Calu3 (cell line): ENCODE measurements around the gene GIGYF2. TPM values are rescaled to one million over a fixed set of nuclear protein-coding genes. Genes with fewer than 3 reads are reported as not detected.
"Not testable (repeated sequence)": the region's sequence is repeated elsewhere in the genome, so short reads cannot be mapped to it uniquely, and the experiment has no call there.

ENCODE experiments used
- BruUV-seq: library from RNA; stranded (reverse); fragments of 400-500 nt; replicated peaks from 2 replicates; lab custom pipeline; 2021; lab: Mats Ljungman, UMichigan
- CTCF ChIA-PET: fragments of 300-600 bp; sonication (Branson Sonifier 250); formaldehyde crosslinking; loops from one replicate; lab custom pipeline; 2022; ENCODE audit warnings: antibody characterized with exemption; lab: Charles Lee
- DNase-seq: peaks from one replicate; pipeline ENCODE4 v3.0.0; 2022
- H3K27ac Mint-ChIP-seq: one replicate; pipeline ENCODE4 v1.8.0; 2022; ENCODE audit warnings: mixed read lengths; ENCODE audit not compliant: unreplicated experiment
- H3K27me3 Mint-ChIP-seq: one replicate; pipeline ENCODE4 v1.8.0; 2022; ENCODE audit warnings: mixed read lengths; ENCODE audit not compliant: unreplicated experiment
- H3K36me3 Mint-ChIP-seq: one replicate; pipeline ENCODE4 v1.8.0; 2022; ENCODE audit warnings: mild to moderate bottlenecking, moderate library complexity, mixed read lengths; ENCODE audit not compliant: insufficient read depth, unreplicated experiment
- H3K4me1 Mint-ChIP-seq: one replicate; pipeline ENCODE4 v1.8.0; 2022; ENCODE audit warnings: mild to moderate bottlenecking, low read depth, mixed read lengths; ENCODE audit not compliant: unreplicated experiment
- H3K4me3 Mint-ChIP-seq: one replicate; pipeline ENCODE4 v1.8.0; 2022; ENCODE audit warnings: mild to moderate bottlenecking, low read depth, moderate library complexity, mixed read lengths; ENCODE audit not compliant: unreplicated experiment
- H3K9me3 Mint-ChIP-seq: one replicate; pipeline ENCODE4 v1.8.0; 2022; ENCODE audit warnings: low read depth, mixed read lengths; ENCODE audit not compliant: unreplicated experiment
- CTCF ChIP-seq: fragments of 200-600 bp; IDR thresholded peaks from one replicate; pipeline ENCODE4 v1.8.0; 2022; ENCODE audit warnings: antibody characterized with exemption; ENCODE audit not compliant: unreplicated experiment
- intact Hi-C: fragments of 100-400 bp; cut with micrococcal nuclease; formaldehyde crosslinking; loops from one replicate; pipeline ENCODE4 v1.10.0; 2022; ENCODE audit not compliant: unreplicated experiment
- total RNA-seq: library from RNA; stranded (reverse); gene quantifications from 2 replicates; pipeline ENCODE4 v1.2.3, GENCODE V29; 2022

GIGYF2 gene
- total RNA-seq, 1 experiment from 2014 or later, result 72.2 TPM

- Mint-ChIP-seq H3K27me3 (no peaks in the 10 kb centered on the region), H3K9me3 (no peaks in the 10 kb centered on the region), H3K36me3 (peaks cover 9% of the 10 kb centered on the region), H3K4me1 (no peaks in the 10 kb centered on the region), H3K27ac (no peak overlapping the region), H3K4me3 (no peak overlapping the region)
- no peak for TF ChIP-seq CTCF
- intact Hi-C loops, result no loop called here
- DNase-seq, result no peak
- CTCF ChIA-PET, result no interaction called here
- BruUV-seq, result no TSS peak
Measured at GRCh38 chr2:232713505-232713904, 16.4 kb downstream of the GIGYF2 start.

GRCh38 chr2:232714969-232715368 lies 17.8 kb downstream of the GIGYF2 start:
- BruUV-seq, result no TSS peak
- H3K36me3 Mint-ChIP-seq, result peaks cover 18% of the 10 kb centered on the region

GRCh38 chr2:232720056-232720455 lies 22.9 kb downstream of the GIGYF2 start:
- CTCF ChIA-PET, H3K27me3 Mint-ChIP-seq, DNase-seq, intact Hi-C loops, H3K27ac Mint-ChIP-seq, H3K4me3 Mint-ChIP-seq, H3K9me3 Mint-ChIP-seq, BruUV-seq: not testable (repeated sequence)
- peaks cover 11% of the 10 kb centered on the region for H3K4me1 Mint-ChIP-seq
- peaks cover 20% of the 10 kb centered on the region for H3K36me3 Mint-ChIP-seq

More at GRCh38 chr2:232714969-232715368, 17.8 kb downstream of the GIGYF2 start:
- Mint-ChIP-seq H3K27ac (no peak overlapping the region), H3K4me1 (no peaks in the 10 kb centered on the region), H3K9me3 (no peaks in the 10 kb centered on the region), H3K4me3 (no peak overlapping the region), H3K27me3 (no peaks in the 10 kb centered on the region)
- TF ChIP-seq CTCF, result no peak
- no peak for DNase-seq
- intact Hi-C loops, result no loop called here
- CTCF ChIA-PET, result no interaction called here

GRCh38 chr2:232721261-232721660 lies 24.1 kb downstream of the GIGYF2 start:
- peaks cover 26% of the 10 kb centered on the region for H3K36me3 Mint-ChIP-seq
- intact Hi-C loops, result no loop called here
- BruUV-seq, result no TSS peak
- no peaks in the 10 kb centered on the region for H3K9me3 Mint-ChIP-seq
- no peaks in the 10 kb centered on the region for H3K27me3 Mint-ChIP-seq
- DNase-seq, result no peak
- CTCF ChIA-PET, result no interaction called here
- no peak overlapping the region for H3K27ac Mint-ChIP-seq
- no peak for TF ChIP-seq CTCF
- H3K4me3 Mint-ChIP-seq, result no peak overlapping the region
- H3K4me1 Mint-ChIP-seq, result peaks cover 11% of the 10 kb centered on the region

- peaks cover 22% of the 10 kb centered on the region for H3K36me3 Mint-ChIP-seq
Measured at GRCh38 chr2:232721882-232722281, 24.8 kb downstream of the GIGYF2 start.

More at GRCh38 chr2:232721882-232722281, 24.8 kb downstream of the GIGYF2 start:
- no peaks in the 10 kb centered on the region for H3K9me3 Mint-ChIP-seq
- peaks cover 11% of the 10 kb centered on the region for H3K4me1 Mint-ChIP-seq
- no peak for TF ChIP-seq CTCF
- no TSS peak for BruUV-seq
- CTCF ChIA-PET, result interaction anchor here (0.6 kb wide), 1 partner anchor 58 kb away, joined by 3 read pairs; no protein-coding TSS in a partner anchor
- no peak overlapping the region for H3K4me3 Mint-ChIP-seq
- intact Hi-C loops, result no loop called here
- H3K27ac Mint-ChIP-seq, result no peak overlapping the region
- no peak for DNase-seq
- H3K27me3 Mint-ChIP-seq, result no peaks in the 10 kb centered on the region
